Tibial nerve (tissue), 4 donors: Measurements from ENCODE around the gene ZNF513. TPM values are rescaled to one million over a fixed set of nuclear protein-coding genes. Genes with fewer than 3 reads are reported as not detected.

Source experiments
- DNase-seq, 2 donors: peaks; one replicate each; pipeline ENCODE4 v3.0.0-alpha.2; 2019; ENCODE audit warnings: low spot score in 2 of 2
- H3K27ac ChIP-seq, 4 donors: fragments of 200-600 bp; sonication (generic) in 3 of 4; one replicate each; pipeline ENCODE4 v1.5.1; 2017 to 2019; ENCODE audit warnings: mild to moderate bottlenecking in 1 of 4
- H3K27me3 ChIP-seq, 2 donors: fragments of 200-600 bp; sonication (generic) in 1 of 2; one replicate each; pipeline versions ENCODE4 v1.5.1 to v1.6.0; 2017 to 2019
- H3K36me3 ChIP-seq, 3 donors: fragments of 200-600 bp; sonication (generic); one replicate each; pipeline ENCODE4 v1.5.1; 2018 to 2019
- H3K4me1 ChIP-seq, 4 donors: fragments of 200-600 bp; sonication (generic) in 3 of 4; one replicate each; pipeline ENCODE4 v1.5.1; 2017 to 2019
- H3K4me3 ChIP-seq, 4 donors: fragments of 200-600 bp; sonication (generic) in 3 of 4; one replicate each; pipeline ENCODE4 v1.5.1; 2017 to 2019; ENCODE audit warnings: mild to moderate bottlenecking in 1 of 4, moderate library complexity in 1 of 4
- H3K9me3 ChIP-seq, 4 donors: fragments of 200-600 bp; sonication (generic) in 3 of 4; one replicate each; pipeline ENCODE4 v1.5.1; 2017 to 2019
- EP300 ChIP-seq, 2 donors: sonication (generic); formaldehyde crosslinking; IDR thresholded peaks; one replicate each; pipeline ENCODE4 v1.6.1; 2017; ENCODE audit warnings: antibody characterized with exemption in 2 of 2, mild to moderate bottlenecking in 1 of 2
- POLR2A ChIP-seq, 2 donors: fragments of 450-650 bp; IDR thresholded peaks; one replicate each; pipeline ENCODE4 v1.6.1; 2017; ENCODE audit warnings: antibody characterized with exemption in 2 of 2, mild to moderate bottlenecking in 2 of 2, moderate library complexity in 2 of 2
- WGBS, 2 donors: methylation state at CpG; one replicate each; pipeline ENCODE4 v1.1.5; 2018; 5-methylcytosine and 5-hydroxymethylcytosine counted together
- total RNA-seq, 4 donors: library from RNA; depleted of rRNA; stranded (reverse); fragments of >200 nt; gene quantifications; one replicate each; pipeline ENCODE4 v1.1.0, GENCODE V29; 2016
- TF ChIP-seq, protein P1 (sequence below), 5 experiments: fragments of 200-600 bp in 3 of 5; fragments of 450-650 bp in 2 of 5; sonication (generic) in 3 of 5; IDR thresholded peaks; one replicate each; pipeline ENCODE4 v1.5.1; 2016 to 2019; ENCODE audit warnings: antibody characterized with exemption in 5 of 5, mild to moderate bottlenecking in 3 of 5, moderate library complexity in 2 of 5

ZNF513 gene
- total RNA-seq, 4 donors from 2014 or later, result 12.9 to 16.8 (median 14.4) TPM

DNA sequence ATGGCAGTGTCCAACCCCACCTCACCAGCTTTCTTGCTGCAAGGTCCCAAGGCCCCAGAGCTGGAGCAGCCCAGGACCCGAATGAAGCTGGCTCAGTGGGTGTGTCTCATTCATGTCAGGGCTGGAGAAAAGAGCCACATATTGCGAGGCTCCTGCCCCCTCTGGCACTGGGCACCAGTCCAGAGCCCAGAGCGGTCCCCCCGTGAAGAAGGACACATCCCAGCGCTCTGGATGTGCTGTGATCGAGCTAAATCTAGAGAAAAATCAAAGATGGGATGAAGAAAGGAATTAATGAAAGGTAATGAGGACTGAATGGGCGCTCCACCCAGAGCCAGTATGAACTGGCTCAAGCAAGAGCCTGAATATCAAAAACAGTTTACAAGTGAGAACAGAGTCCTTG, 44.4 kb downstream of the ZNF513 start:
- TF ChIP-seq POLR2A (IDR thresholded peaks at IDR 0.05) (no peak), EP300 (IDR thresholded peaks at IDR 0.05) (no peak)
- TF ChIP-seq, protein P1, sequence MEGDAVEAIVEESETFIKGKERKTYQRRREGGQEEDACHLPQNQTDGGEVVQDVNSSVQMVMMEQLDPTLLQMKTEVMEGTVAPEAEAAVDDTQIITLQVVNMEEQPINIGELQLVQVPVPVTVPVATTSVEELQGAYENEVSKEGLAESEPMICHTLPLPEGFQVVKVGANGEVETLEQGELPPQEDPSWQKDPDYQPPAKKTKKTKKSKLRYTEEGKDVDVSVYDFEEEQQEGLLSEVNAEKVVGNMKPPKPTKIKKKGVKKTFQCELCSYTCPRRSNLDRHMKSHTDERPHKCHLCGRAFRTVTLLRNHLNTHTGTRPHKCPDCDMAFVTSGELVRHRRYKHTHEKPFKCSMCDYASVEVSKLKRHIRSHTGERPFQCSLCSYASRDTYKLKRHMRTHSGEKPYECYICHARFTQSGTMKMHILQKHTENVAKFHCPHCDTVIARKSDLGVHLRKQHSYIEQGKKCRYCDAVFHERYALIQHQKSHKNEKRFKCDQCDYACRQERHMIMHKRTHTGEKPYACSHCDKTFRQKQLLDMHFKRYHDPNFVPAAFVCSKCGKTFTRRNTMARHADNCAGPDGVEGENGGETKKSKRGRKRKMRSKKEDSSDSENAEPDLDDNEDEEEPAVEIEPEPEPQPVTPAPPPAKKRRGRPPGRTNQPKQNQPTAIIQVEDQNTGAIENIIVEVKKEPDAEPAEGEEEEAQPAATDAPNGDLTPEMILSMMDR (IDR thresholded peaks at IDR 0.05), result no peak
- Histone ChIP-seq H3K27me3 (no peaks in the 10 kb centered on the region), H3K27ac (no peak overlapping the region), H3K36me3 (peaks cover 13 to 99% (median 26%) of the 10 kb centered on the region in 3 donors), H3K4me1 (no peaks in the 10 kb centered on the region), H3K4me3 (no peak overlapping the region), H3K9me3 (no peaks in the 10 kb centered on the region)
- WGBS, 2 donors, result 93 to 95% methylated on average over 7 of the region's 7 CpGs
- DNase-seq, result no peak

DNA sequence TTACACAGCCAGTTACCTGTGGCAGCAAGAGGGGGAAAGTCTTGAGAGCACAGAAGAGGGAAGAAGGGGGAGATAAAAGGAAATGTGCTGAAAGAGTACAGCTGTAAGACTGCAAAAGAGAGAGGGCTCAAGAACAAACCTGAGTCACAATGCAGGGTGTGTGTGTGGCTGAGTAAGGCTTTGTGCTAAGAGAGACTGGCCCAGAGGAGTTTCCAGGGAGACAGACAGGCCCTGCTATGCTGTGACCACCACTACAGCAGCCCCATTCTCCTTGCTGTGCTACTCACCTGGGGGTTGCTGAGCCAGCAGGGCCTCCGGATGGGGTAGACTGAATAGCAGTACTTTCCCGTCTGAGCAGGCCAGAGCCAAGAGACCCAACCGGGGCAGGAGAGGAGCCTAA, 45.2 kb downstream of the ZNF513 start:
- H3K4me1 ChIP-seq, result no peaks in the 10 kb centered on the region
- no peaks in the 10 kb centered on the region for H3K27me3 ChIP-seq
- TF ChIP-seq, protein P1 (IDR thresholded peaks at IDR 0.05), result no peak
- no peak for TF ChIP-seq EP300 (IDR thresholded peaks at IDR 0.05)
- TF ChIP-seq POLR2A (IDR thresholded peaks at IDR 0.05), result no peak
- no peak for DNase-seq
- WGBS, 2 donors, result 89 to 96% methylated on average over 3 of the region's 3 CpGs
- H3K4me3 ChIP-seq, result no peak overlapping the region
- no peak overlapping the region for H3K27ac ChIP-seq
- H3K36me3 ChIP-seq, result peaks cover 13 to 99% (median 24%) of the 10 kb centered on the region in 3 donors
- no peaks in the 10 kb centered on the region for H3K9me3 ChIP-seq

Other genes with a start within 250 kb of the ZNF513 start
- 100 to 1,000 TPM in 1 of 4 donors, 10 to 100 TPM in 3; 54.4 to 114 (median 80.1) TPM for gene PREB, start 246.1 kb downstream of the ZNF513 start, total RNA-seq
- gene PRR30, start 241.3 kb downstream of the ZNF513 start, total RNA-seq, result not detected
- not detected for gene TCF23, start 231.7 kb downstream of the ZNF513 start, total RNA-seq
- 100 to 1,000 TPM; 107 to 210 (median 124) TPM for gene ATRAID, start 168.7 kb downstream of the ZNF513 start, total RNA-seq
- 10 to 100 TPM; 19.0 to 50.0 (median 41.5) TPM for gene SLC5A6, start 168.5 kb downstream of the ZNF513 start, total RNA-seq
- gene CAD, start 163.4 kb downstream of the ZNF513 start, total RNA-seq, result 10 to 100 TPM; 18.6 to 69.6 (median 32.9) TPM
- under 1 TPM in 1 of 4 donors, not detected in 3; 0.44 TPM for gene SLC30A3, start 117.7 kb downstream of the ZNF513 start, total RNA-seq
- gene DNAJC5G, start 105.3 kb downstream of the ZNF513 start, total RNA-seq, result 1 to 10 TPM in 1 of 4 donors, not detected in 3; 2.5 TPM
- 1 to 10 TPM in 2 of 4 donors, under 1 TPM in 2; 0.21 to 2.7 (median 1.3) TPM for gene TRIM54, start 98.3 kb downstream of the ZNF513 start, total RNA-seq
- gene UCN, start 72.3 kb downstream of the ZNF513 start, total RNA-seq, result 10 to 100 TPM; 14.9 to 24.0 (median 16.8) TPM
- 100 to 1,000 TPM in 1 of 4 donors, 10 to 100 TPM in 3; 68.4 to 105 (median 87.3) TPM for gene MPV17, start 57.6 kb downstream of the ZNF513 start, total RNA-seq
- 10 to 100 TPM; 38.9 to 54.0 (median 46.0) TPM for gene GTF3C2, start 24.0 kb downstream of the ZNF513 start, total RNA-seq
- 10 to 100 TPM; 43.3 to 69.0 (median 59.8) TPM for gene EIF2B4, start 10.4 kb downstream of the ZNF513 start, total RNA-seq
- gene SNX17, start 10.1 kb downstream of the ZNF513 start, total RNA-seq, result 10 to 100 TPM; 71.6 to 97.7 (median 90.8) TPM
- 10 to 100 TPM; 33.7 to 53.6 (median 47.9) TPM for gene PPM1G, start 28.9 kb upstream of the ZNF513 start, total RNA-seq
- gene NRBP1, start 47.9 kb upstream of the ZNF513 start, total RNA-seq, result 10 to 100 TPM; 43.7 to 62.5 (median 56.7) TPM
- gene KRTCAP3, start 61.6 kb upstream of the ZNF513 start, total RNA-seq, result 10 to 100 TPM in 1 of 4 donors, 1 to 10 TPM in 1, not detected in 2; 3.6 to 18.1 TPM
- 10 to 100 TPM; 27.8 to 61.4 (median 40.9) TPM for gene IFT172, start 109.0 kb upstream of the ZNF513 start, total RNA-seq
- gene FNDC4, start 114.5 kb upstream of the ZNF513 start, total RNA-seq, result 10 to 100 TPM in 2 of 4 donors, 1 to 10 TPM in 2; 7.0 to 30.3 (median 9.3) TPM
- gene GCKR, start 116.1 kb upstream of the ZNF513 start, total RNA-seq, result not detected
- 10 to 100 TPM; 29.9 to 52.0 (median 42.4) TPM for gene ZNF512, start 202.3 kb upstream of the ZNF513 start, total RNA-seq
- 1 to 10 TPM; 3.8 to 7.2 (median 4.7) TPM for gene CCDC121, start 248.3 kb upstream of the ZNF513 start, total RNA-seq
- 10 to 100 TPM; 16.3 to 22.2 (median 19.8) TPM for gene GPN1, start 248.3 kb upstream of the ZNF513 start, total RNA-seq